T-helper 2 cell (primary cell): ENCODE results near the gene TRPV2.

Source experiments
- DNase-seq, 5 experiments: peaks; one replicate each; pipeline versions ENCODE4 v3.0.0 to v3.0.0-alpha.2; 2012 to 2022

The TRPV2 gene

DNA sequence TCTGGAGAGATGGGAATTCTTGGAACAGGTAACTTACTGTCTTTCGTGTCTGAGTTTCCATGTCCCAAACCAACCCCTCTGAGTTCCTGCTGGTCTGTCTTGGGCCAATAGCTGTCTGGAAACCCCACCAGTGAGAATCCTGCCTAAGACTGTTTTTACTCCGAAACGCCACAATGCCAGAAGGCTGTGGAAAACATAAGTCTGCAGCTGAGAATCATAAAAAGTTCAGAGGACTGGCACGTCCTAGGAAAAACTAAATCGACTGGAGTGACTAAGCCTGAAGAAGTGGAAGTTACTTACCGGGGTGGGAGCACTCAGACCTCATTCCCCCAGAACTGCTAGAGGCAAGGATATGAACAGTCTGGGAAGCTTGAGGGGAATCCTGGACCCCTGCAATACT is 63.3 kb downstream of the TRPV2 start:
- DNase-seq, result no peak

DNA sequence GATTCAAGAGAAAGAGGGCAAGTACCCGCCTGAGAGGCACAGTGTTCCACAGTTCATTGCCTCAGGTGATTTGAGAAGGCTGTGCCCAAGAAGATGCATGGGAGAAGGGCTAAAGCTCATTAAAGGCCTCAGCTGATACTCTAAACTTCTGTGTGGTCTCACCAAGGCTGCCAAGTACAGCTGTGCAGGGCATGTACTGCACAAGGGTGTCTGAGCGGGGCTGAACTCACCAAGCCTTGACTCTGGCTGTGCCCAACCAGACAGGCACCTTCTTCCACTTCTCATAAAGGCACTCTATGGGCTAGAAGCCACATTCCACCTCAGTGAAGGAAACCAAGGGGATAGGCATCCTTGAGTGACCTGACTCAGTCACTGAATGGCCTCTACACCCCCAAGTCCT is 63.9 kb downstream of the TRPV2 start:
- no peak for DNase-seq

DNA sequence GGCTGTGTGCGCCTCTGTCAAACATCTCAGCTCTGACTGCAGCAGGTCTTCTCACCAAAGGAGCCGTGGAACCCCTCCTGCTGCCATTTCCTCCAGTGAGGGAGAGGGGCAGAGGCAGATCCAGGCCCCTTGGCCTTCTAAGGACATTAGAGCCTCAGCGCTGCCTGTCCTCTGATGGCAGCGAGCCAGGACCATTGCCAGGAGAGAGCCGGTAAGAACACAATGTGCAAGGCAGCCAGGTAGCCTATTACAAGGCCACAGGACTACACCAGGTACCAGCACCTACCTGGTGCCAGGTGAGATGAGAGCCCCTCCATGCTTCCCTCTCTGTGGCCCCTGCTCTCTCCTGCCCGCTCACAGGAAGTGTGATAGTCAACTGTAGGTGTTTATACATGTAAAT is 65.6 kb downstream of the TRPV2 start:
- DNase-seq, result no peak

DNA sequence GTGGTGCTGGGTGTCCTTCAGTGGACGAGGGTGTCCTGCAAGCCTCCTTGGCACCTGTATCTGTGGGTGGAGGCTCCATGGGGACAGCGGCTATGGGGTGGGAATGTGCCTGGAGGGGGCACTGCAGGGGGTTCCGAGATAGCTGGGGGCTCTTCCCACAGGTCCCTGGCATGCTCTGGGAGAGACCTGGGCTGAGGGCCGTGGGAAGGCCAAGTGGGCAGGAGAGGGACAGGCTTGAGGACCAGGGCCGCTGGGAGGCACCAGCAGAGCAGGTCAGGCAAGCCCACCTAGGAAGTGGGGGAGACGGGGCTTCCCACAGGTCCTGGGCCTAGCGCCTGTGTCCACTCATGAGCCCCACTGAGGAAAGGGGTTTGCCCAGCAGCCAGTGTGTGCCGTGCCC is 66.9 kb downstream of the TRPV2 start:
- no peak for DNase-seq

DNA sequence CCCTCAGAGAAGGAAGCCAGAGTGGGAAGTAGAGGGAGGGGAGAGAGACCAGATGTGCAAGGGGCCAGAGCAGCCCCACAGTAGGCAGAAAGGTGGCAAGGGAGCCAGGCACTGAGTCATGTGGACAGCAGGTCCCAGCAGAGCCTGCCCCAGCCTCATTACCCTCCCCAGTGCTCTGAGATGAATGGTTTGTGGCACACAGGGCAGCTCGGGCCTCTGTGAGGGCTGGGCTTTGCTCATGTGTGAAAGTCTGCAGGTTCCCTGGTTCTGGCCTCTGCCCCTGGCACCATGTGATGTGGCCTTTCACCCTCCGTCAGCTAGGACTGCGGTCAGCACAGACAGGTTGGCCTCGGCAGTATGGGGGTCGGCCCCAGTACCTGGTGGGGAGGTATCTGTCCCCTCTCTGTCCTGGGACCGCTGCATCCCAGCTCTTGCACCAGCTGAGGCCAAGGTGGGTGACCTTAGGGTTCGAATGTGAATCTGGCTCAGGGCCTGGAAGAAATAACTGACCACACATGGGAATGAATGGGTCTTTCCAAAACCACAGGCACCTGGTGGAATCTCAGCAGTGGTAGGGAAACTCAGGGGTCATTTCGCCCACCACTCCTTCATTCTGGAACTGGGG is 67.8 kb downstream of the TRPV2 start:
- DNase-seq, result no peak

DNA sequence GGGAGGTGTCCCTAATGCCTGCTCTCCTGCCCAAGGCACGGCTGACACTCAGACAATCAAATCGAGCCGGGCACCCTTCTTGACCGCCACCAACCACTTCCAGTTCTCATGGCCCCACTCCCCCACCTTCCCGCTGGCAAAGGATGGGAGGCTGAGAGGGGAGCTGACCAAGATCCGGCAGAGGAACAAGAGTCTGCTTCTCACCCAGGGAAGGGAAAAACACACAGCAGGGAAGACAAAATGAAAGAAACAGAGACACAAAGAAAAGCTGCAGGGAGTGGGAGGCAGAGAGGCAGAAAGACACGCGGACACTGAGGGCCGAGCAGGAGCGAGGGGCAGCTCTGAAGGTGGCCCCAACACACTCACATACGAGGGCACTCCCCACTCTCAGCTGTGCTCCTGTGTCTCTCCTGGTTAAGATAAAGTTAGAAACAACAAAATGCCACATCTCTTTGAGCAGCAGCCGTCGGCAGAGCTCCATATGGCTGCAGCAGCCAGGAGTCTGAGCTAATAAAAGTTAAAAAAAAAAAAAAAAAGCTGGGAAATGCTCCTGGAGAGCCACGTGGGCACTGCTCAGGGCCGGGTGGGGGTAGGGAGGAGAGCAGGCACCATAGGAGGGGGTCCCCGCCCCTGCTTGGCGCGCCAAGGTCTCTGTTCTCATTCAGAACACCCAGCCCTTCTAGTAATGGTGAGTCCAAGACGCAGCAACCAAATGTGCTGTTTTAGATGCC is 69.2 kb downstream of the TRPV2 start:
- no peak for DNase-seq
